ENCODE measurements around the gene KCTD1.

- TF ChIP-seq CTCF (conservative IDR thresholded peaks at IDR 0.05; ENCODE audit: low read depth, low read length) (no peak), POLR2A (IDR thresholded peaks at IDR 0.05; ENCODE audit: low read depth, low read length) (no peak), CEBPB (IDR thresholded peaks at IDR 0.05; ENCODE audit: low read depth, low read length) (no peak), SMC3 (IDR thresholded peaks at IDR 0.05; ENCODE audit: low read depth, low read length) (no peak), USF2 (IDR thresholded peaks at IDR 0.05; ENCODE audit: low read depth, low read length) (no peak), ELK1 (IDR thresholded peaks at IDR 0.05; ENCODE audit: borderline replicate concordance, low read depth, low read length) (no peak), MXI1 (IDR thresholded peaks at IDR 0.05; ENCODE audit: borderline replicate concordance, low read depth, low read length) (no peak), RCOR1 (IDR thresholded peaks at IDR 0.05; ENCODE audit: insufficient replicate concordance, low read length) (no peak), RAD21 (IDR thresholded peaks at IDR 0.05; ENCODE audit: low read length) (no peak), MAFK (IDR thresholded peaks at IDR 0.05; ENCODE audit: low read depth, low read length) (no peak), BHLHE40 (IDR thresholded peaks at IDR 0.05; ENCODE audit: low read depth, low read length) (no peak), CHD1 (IDR thresholded peaks at IDR 0.05; ENCODE audit: low read depth, low read length) (no peak)
Observed at GRCh38 chr18:26422472-26423162, 125.7 kb downstream of the KCTD1 start.
